Measurements from ENCODE around the gene COX10.
"Not testable (repeated sequence)": the region's sequence is repeated elsewhere in the genome, so short reads cannot be mapped to it uniquely, and the experiment has no call there.

- not testable (repeated sequence) for TF ChIP-seq CTCF (conservative IDR thresholded peaks at IDR 0.05); ZFX (IDR thresholded peaks at IDR 0.05)
Observed at GRCh38 chr17:14177801-14178200, 108.5 kb downstream of the COX10 start.
